Posterior cingulate gyrus (tissue), 11 donors: Measurements from ENCODE around the gene AKNA.

ENCODE experiments used
- DNase-seq, 10 donors: peaks; one replicate each; pipeline versions ENCODE4 v3.0.0 to v3.0.0-alpha.2; 2020 to 2021; ENCODE audit warnings: mixed read lengths in 3 of 10
- intact Hi-C: fragments of 100-400 bp; cut with DNase I; formaldehyde crosslinking; loops from one replicate; pipeline ENCODE4 v1.15.1; 2023

Gene AKNA

DNA sequence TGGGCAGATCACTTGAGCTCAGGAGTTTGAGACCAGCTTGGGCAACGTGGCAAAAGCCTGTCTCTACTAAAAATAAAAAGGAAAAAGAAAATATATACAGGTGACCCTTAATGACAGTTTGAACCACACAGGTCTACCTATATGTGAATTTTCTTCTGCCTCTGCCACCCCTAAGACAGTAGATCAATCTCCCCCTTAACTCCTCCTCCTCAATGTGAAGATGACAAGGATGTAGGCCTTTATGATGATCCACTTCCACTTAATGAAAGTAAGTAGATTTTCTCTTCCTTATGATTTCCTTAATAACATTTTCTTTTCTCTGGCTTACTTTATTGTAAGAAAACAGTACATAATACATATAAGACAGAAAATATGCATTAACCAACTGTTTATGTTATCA is 3.4 kb downstream of the AKNA start:
- intact Hi-C loops: no loop called here
- DNase-seq: no peak

DNA sequence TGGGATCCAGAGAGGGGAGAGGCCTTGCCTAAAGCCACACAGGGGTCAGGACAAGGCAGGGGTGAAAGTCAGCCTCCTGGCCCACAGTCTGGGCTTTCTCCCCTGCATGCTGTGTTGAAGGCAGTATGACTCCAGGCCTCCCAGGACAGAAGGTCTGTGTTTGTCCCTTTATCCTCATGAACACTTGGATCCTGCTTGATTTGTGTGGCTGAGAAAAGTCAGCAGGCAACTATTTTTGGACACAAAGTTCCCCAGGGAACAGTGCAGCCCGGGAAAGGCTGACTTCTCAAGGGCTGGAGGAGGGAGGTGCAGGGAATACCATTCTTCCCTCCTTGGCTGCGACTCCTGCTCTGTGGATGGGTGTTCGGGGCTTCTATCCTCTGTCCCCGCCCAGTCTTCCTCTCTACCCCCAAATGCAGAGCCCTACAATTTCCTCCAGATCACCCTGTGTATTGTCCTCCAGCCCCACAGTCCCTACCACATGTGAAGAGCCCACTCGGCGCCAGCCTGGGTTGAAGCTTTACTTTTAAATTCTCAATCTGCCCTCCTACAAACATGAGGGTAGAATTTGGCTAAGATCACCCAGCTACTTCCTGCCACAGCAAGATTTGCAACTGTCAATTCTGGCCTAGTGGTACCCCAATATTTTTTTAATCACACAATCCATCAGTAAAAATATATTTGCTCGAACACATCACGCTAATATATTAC is 4.1 kb downstream of the AKNA start:
- no peak for DNase-seq
- intact Hi-C loops: no loop called here

DNA sequence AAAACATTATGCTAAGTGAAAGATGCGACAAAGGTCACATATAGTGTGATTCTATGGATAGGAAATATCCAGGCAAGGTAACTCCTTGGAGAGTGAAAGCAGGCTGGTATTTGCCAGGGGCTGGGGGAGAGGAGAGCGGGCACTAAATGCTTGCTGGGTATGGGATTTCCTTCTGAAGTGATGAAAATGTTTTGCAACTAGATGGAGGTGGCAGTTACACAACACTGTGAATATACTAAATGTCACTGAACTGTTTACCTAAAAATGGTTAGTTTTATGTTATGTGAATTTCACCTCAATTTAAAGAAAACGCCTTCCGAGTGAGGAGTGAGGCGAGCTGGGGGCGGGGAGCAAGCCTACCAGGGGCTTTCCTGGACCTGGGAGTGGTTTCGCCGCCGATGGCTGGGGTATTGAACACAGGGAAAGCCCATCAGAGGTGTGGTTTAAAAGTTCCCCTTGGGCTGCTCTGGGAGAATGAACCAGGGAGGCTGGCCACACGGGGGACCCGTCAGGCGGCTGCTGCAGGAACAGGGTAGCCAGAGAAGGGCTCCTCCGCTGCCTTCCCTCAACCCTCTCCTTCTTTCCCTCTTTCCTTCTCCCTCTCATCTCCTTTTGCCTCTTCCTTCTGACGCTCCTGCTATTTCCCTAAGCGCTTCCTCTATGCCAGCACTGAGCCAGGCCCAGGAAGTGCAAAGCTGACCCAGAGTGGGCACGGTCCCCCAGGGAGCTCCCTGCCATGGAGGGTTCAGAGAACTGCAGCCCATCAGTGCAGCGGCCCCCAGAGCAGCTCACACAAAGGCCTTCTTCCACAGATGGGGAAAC is 4.9 kb downstream of the AKNA start:
- DNase-seq: peak in 3 of 10 donors; percentile 44 to 90 (median 79)
- intact Hi-C loops: no loop called here

DNA sequence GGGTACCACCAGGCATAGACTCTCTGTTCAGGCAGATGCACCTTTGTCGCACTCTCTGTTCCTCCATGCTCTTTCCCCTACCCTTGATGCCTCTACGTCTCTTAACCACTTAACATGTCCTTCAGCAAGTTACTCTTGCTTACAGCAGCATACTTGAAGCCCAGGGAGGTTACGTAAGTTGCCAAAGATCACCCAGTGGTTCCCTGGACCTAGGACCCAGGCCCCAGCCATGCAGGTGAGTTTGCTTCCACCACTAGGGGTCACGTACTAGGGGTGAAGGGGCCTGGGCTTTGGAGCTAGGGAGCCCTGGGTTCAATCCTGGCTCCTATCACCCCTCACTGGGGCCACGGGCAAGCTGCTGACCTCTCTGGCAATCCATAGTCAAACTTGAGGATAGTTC is 8.9 kb downstream of the AKNA start:
- DNase-seq: peak in 1 of 10 donors; percentile 77
- intact Hi-C loops: no loop called here

DNA sequence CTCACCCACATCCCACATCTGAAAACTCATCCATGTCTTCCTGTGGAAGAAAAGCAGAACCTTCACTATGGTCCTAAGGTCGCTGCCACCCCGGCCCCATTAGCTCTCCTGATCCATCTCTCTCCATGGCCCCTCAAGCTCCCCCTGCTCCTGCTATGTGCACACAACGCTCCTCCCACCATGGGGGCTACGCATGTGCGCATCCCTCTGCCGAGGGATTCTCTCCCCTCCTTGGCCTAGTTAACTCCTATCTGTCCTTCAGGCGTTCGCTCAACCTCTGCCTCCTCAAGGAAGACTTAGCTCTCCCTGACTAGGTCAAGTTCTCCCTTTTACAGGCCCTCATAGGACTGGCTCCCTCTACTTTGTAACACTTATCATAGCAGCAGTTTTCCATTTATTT is 9.8 kb downstream of the AKNA start:
- peak in 1 of 10 donors; percentile 16 for DNase-seq
- intact Hi-C loops: no loop called here

DNA sequence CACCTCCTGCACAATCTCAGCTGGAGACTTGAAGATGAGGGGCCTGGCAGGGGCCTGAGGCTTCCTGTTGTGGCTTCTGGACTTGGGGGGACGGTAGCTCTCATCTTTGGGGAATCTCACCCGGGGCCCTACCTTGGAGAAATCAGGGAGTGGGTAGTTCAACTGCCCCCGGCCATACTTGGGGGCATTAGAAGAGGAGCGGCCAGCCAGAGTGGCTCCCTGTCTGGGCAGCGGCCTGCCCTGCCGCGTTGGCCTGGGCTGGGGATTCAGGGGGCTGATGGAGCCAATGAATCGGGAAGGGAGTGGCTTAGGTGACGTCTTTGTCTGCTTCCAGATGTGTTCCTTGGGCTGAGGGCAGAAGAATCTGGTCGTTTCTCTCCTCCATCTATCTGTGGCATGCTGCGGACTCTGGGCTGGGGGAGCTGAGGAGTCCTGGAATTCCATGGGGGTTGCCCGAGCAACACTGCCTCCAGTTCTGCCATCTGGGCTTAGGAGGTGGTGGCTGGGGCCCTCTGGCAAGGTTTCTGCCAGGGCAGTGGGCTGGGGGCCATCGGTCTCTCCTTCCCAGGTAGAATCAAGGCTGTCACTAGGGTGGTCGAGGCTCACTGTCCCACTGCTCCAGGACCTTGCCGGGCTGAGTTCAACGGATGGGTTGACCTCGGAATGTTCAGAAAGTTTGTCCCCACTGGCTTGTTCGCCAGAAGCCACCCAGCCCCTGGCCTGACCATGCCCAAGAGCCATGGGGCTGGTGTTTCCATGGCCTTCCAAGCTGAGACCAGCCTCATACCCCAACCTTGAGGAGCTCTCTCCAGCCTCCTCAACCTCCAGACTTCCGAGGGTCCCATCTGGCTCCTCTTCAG is 11.0 kb downstream of the AKNA start:
- peak in 2 of 10 donors; percentile 70 to 75 for DNase-seq
- intact Hi-C loops: no loop called here

DNA sequence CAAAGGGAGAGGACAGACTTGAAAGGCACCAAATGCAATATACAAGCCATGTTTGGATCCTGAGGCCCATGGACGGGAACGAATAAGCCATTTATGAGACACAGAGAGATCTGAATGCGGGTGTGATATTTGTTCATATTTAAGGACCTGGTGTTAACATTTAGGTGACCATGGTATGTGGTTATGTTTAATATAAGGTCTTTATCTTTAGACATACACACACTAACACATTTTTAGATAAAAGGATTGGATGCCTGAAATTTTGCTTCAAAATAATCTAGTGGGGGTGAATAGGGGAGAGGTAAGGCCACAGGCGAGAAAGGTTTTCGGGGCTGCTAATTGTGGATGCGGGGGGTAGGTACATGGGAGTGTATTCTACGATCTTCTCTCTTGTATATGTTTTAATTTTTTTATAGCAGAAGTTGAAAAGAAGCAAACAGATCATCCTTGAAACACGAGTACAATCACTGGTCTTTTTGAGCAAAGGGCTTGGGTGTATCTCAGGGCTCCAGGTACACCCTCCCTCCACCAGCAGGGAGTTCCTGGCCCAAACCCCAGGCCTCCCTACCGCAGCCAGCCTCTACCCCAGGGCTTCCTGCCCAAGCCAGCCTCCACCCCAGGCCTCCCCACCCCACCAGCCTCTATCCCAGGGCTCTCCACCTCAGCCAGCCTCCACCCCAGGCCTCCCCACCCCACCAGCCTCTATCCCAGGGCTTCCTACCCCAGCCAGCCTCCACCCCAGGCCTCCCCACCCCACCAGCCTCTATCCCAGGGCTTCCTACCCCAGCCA is 12.2 kb downstream of the AKNA start:
- peak in 1 of 10 donors; percentile 21 for DNase-seq
- intact Hi-C loops: loop anchor here (2.0 kb wide), 1 partner anchor 21 kb away; no protein-coding TSS in a partner anchor

DNA sequence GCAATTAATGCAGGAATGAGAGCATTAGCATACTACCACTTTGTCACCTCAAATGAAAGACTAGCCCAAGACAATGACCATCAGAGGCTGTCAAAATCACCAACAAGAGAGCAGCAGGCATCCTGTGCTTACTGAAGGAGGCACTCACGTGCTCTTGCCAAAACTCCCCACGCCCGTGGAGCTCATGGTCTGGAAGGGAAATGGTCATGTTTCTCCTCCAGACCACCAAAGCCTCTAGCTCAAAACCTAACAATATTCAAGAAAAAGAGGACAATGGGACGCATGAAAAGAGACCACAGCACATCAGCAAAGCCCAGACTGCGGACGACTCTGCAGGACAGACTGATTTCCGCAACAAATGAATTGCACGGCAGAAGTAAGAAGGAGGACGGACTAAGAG is 12.8 kb downstream of the AKNA start:
- intact Hi-C loops: loop anchor here (2.0 kb wide), 1 partner anchor 22 kb away; no protein-coding TSS in a partner anchor
- peak in 1 of 10 donors; percentile 8 for DNase-seq

DNA sequence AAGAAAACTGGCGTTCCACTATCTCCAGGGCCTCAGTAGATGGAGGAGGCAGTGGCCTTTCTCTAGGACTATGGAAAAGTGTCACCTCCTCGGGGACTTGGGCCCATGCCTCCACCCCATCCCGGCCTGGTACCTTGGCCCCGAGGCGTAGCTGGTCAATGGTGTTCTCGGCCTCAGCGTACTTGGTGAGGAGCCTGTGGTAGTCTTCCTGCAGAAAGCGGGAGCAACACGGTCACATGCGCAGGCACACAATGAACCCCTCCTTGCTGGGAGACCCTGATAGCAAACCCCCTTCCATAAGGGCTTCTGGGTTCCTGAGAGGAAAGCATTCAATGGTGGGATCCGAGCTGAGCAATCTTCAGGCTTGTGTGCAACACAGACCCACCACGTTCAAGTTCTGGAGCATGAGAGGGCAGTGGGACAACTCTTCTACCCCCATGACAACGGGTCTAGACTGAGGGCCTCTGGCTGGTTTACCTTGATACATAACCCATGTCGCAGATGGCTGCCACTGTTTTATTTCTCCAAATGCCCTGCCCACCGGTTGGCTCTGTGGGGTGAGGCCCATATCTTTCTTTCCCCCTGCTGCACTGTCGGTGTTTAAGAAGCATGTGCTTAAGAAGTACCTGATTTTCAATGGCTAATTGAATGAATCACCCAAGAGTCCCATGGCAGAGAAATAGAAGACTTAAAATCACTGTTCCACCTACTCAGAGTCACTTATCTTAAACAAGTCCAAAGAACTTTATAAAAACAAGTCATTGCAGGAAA is 13.6 kb downstream of the AKNA start:
- DNase-seq: peak in 1 of 10 donors; percentile 46
- intact Hi-C loops: loop anchor here (2.0 kb wide), 1 partner anchor 23 kb away; no protein-coding TSS in a partner anchor

DNA sequence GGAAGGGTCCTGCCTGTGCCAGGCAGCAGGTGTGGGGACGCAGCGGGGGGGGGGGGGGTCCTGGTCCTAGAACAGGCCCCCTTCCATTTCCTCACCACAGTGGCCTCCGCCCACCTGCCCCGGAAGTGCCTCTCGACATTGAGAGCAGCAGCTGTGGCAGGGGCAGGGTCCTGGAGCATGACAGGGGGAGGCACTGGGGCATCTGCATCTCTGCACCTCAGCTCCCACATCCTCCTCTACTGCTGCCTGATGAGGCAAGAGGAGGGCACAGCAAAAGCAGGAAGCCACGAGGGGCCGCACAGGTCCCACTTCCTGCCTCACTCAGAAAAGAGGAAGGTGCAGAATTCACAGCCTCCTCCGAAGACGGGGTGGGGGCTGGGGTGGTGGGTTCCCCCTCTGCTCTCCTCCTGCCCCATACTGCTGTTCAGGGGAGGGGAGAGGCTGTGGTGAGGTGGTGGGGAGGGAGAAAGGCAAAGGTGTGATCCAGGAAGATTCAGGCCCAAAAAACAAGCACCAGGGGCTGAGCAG is 14.8 kb downstream of the AKNA start:
- intact Hi-C loops: no loop called here
- peak in 2 of 10 donors; percentile 32 to 89 for DNase-seq

DNA sequence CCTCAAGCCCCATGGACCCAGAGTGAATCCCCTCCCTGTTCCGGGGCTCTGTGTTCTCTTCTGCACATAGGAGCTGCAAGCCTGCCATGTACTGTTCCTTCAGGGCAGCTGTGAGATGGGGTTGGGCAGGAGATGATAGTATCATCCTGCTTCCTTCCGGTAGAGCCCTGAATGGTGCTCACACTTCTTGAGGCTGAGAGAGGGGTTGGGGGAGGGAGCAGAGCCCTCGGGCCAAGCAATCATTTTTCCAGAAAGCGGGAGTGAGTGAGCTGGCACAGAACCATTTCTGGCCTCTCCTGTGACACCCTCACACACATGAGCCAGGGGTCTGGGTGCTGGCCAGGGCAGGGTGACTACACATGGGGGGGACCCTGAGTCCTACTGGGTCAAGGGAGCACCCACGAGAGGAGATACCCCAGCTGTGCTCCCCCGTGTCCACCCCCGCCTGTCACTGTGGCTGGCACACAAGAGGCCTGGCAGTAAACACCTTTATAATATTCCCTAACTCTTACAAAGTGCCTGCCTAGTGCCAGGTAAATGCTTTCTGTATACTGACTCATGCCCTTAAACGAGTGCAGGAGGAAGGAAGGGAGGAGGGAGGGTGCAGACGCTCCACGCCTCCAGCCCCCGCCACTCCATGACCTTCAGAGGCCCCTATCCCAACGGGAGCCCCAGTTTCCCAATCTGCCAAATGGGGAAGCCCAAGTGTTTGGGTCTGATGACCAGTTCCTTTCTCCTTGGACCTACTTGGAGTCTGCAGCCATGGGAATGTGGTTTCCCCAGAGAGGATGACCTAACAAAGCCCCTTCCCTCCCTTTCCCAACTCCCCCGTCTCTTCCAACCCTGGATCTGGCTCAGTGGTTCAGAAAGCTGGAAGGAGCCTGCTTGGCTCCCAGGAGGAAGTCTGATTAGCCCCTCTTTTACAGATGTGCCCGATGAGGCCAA is 15.5 kb downstream of the AKNA start:
- intact Hi-C loops: no loop called here
- peak in 1 of 10 donors; percentile 80 for DNase-seq

DNA sequence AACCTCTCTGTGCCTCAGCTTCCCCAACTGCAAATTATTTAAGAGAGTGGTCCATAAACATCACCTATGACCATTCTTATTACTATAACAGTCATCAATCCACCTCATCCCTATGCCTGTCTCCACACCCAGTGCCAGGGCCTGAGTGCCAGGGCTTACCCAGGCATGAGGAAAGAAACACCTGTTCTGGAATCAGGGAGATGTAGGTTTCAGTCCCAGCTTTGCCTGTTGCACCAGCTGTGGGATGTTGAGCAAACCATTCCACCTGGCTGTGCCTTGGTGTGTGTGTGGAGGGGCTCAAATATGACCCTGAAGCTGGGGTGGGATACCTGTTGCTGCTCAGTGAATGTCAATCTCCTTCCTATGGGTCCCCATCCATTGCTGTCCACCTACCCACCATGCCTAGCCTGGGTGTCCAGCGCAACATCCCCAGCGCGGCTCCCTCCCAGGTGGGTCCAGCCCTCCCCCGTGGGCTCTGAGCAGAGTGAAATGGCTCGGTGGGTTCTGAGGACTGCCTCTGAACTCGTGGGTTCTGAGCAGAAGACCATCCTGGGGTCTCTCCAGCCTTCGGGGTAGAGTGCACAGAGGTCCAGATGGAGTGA is 16.3 kb downstream of the AKNA start:
- intact Hi-C loops: no loop called here
- peak in 1 of 10 donors; percentile 74 for DNase-seq

DNA sequence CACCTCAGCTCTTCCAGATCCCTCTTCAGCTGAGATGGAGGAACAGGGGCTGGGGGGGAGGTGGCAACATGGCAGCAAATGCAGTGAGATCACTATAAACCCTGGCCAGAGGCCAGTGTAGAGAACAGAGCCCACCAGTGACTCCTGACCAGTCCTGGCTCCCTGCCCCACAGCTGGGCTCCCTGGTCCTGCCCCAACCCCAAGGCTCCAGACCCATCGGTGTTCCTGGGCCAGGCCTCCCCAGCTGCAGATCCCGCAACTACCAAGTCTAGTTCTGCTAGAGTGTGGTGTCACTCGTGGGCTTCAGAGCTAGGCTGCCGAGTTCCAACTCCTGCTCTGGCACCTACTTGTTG is 16.8 kb downstream of the AKNA start:
- intact Hi-C loops: no loop called here
- peak in 9 of 10 donors; percentile 71 to 98 (median 85) for DNase-seq

DNA sequence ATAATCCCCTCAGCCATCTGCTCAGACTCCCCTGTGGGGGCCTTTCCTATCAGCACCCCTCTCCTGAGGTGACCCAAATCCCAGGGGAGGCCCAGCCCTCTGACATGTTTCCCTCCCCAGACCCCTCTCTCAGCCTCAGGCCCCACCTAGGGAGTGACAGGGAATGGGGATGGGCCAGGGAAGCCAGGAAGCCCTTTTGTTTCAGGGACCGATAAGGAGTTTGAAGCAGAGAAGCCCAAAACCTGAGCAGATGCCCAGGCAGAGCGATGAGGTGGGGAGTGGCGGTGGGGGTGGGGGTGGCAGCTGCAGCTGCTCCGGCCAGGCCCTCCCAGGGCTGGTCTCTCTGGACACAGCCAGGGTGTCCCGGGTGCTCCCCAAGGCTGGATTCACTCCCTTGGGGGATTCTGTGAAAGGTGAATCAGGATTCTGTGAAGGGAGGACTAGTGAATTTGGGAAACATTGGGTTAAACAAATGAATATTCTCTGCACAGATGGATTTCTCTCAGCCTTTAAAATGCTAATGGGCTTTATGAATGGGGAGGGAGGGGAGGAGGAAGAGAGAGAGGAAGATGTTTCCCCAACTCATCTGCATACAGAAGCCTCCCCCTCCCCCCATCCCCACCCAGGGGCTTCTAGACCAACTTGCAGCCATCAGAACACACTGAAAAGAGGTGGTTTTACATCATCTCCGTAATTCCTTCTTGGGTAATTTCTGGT is 17.4 kb downstream of the AKNA start:
- DNase-seq: peak in 1 of 10 donors; percentile 87
- intact Hi-C loops: no loop called here

DNA sequence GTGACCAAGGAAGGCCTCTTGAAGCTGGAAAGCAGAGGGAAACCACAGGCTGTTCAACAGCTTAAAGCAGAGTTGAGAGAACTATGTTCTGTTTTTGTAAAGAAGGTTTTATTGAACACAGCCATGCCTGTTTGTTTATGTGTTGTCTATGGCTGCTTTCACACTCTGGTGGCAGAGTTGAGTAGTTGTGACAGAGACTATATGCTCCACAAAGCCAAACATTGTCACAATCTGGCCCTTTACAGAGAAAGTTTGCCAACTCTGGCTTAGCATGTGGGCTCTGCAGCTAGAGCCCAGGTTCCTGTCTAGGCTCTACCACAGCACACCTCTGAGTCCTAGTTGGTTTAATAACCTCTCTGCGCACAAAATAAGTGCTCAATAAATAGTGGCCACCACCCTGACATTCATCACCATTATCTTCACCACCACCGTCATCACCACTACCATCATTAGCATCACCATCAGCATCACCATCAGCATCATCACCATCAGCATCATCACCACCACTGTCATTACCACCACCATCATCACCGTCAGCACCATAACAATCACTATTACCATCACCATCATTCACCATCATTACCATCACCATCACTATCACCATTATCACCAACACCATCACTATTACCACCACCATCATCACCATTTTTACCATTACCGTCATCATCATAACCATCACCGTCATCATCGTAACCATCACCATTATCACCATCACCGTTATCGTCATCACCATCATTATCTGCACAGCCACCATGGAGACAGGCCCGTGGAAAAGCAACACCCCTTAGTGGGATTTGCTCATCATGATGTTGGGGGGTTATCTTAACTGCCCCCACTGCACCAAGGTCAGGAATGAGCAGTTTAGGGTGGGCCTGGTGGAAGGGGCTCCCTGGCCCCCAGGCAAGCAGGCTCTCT is 18.3 kb downstream of the AKNA start:
- intact Hi-C loops: no loop called here
- peak in 1 of 10 donors; percentile 13 for DNase-seq
